H9 (cell line): ENCODE results near the gene TOR3A. TPM values are rescaled to one million over a fixed set of nuclear protein-coding genes. Genes with fewer than 3 reads are reported as not detected.

ENCODE experiments used
- DNase-seq: peaks from one replicate; pipeline ENCODE4 v3.0.0-alpha.2; 2017
- H2AFZ ChIP-seq: one replicate; pipeline ENCODE4 v1.6.1; 2013; ENCODE audit warnings: mild to moderate bottlenecking, low read length, control low read depth, moderate library complexity
- H2AK5ac ChIP-seq: 2 replicates; pipeline ENCODE4 v1.6.1; 2013; ENCODE audit warnings: low read length, control low read depth, mixed read lengths; ENCODE audit not compliant: insufficient read length
- H2BK120ac ChIP-seq: one replicate; pipeline ENCODE4 v1.6.1; 2013; ENCODE audit warnings: low read depth, mild to moderate bottlenecking, low read length, control low read depth, inconsistent platforms; ENCODE audit not compliant: poor library complexity, severe bottlenecking
- H2BK12ac ChIP-seq: 2 replicates; pipeline ENCODE4 v1.6.1; 2013; ENCODE audit warnings: low read length, control low read depth, mixed read lengths, low read depth; ENCODE audit not compliant: insufficient read length
- H2BK15ac ChIP-seq: 2 replicates; pipeline ENCODE4 v1.6.1; 2013; ENCODE audit warnings: low read depth, low read length, control low read depth
- H2BK20ac ChIP-seq: one replicate; pipeline ENCODE4 v1.6.1; 2013; ENCODE audit warnings: low read depth, mild to moderate bottlenecking, low read length, control low read depth, inconsistent platforms; ENCODE audit not compliant: poor library complexity, severe bottlenecking
- H2BK5ac ChIP-seq: 2 replicates; pipeline ENCODE4 v1.6.1; 2013; ENCODE audit warnings: low read length, control low read depth, mixed read lengths; ENCODE audit not compliant: insufficient read length
- H3K14ac ChIP-seq: 2 replicates; pipeline ENCODE4 v1.6.1; 2013; ENCODE audit warnings: low read length, control low read depth; ENCODE audit not compliant: insufficient read depth
- H3K18ac ChIP-seq: 2 replicates; pipeline ENCODE4 v1.6.1; 2013; ENCODE audit warnings: low read depth, mild to moderate bottlenecking, mixed read lengths, low read length, control low read depth; ENCODE audit not compliant: insufficient read length
- H3K23ac ChIP-seq: 2 replicates; pipeline ENCODE4 v1.6.1; 2013; ENCODE audit warnings: low read length, control low read depth, mixed read lengths, low read depth; ENCODE audit not compliant: insufficient read length
- H3K23me2 ChIP-seq: 2 replicates; pipeline ENCODE4 v1.6.1; 2013; ENCODE audit warnings: low read depth, mild to moderate bottlenecking, mixed read lengths, low read length, control low read depth; ENCODE audit not compliant: insufficient read length, poor library complexity, severe bottlenecking
- H3K27ac ChIP-seq: 2 replicates; pipeline ENCODE4 v1.5.1; 2013; ENCODE audit warnings: low read length, control low read depth, mixed read lengths, low read depth; ENCODE audit not compliant: insufficient read length
- H3K27me3 ChIP-seq: 2 replicates; pipeline ENCODE4 v1.6.1; 2013; ENCODE audit warnings: low read length, control low read depth, inconsistent platforms; ENCODE audit not compliant: insufficient read depth
- H3K4ac ChIP-seq: 2 replicates; pipeline ENCODE4 v1.6.1; 2013; ENCODE audit warnings: low read depth, mild to moderate bottlenecking, control low read depth, inconsistent platforms, low read length, moderate library complexity
- H3K4me1 ChIP-seq: 2 replicates; pipeline ENCODE4 v1.6.1; 2013; ENCODE audit warnings: low read length, control low read depth, inconsistent platforms; ENCODE audit not compliant: insufficient read depth
- H3K4me2 ChIP-seq: 2 replicates; pipeline ENCODE4 v1.6.1; 2013; ENCODE audit warnings: low read length, control low read depth, mixed read lengths; ENCODE audit not compliant: insufficient read length, insufficient read depth
- H3K56ac ChIP-seq: 2 replicates; pipeline ENCODE4 v1.6.1; 2013; ENCODE audit warnings: low read depth, mild to moderate bottlenecking, mixed read lengths, low read length, control low read depth; ENCODE audit not compliant: insufficient read length
- H3K79me1 ChIP-seq: 2 replicates; pipeline ENCODE4 v1.6.1; 2013; ENCODE audit warnings: low read depth, mild to moderate bottlenecking, moderate library complexity, low read length, control low read depth, inconsistent platforms; ENCODE audit not compliant: insufficient read depth, poor library complexity, severe bottlenecking
- H3K79me2 ChIP-seq: 2 replicates; pipeline ENCODE4 v1.6.1; 2013; ENCODE audit warnings: low read length, control low read depth, inconsistent platforms; ENCODE audit not compliant: insufficient read depth
- H3K9ac ChIP-seq: 2 replicates; pipeline ENCODE4 v1.6.1; 2013; ENCODE audit warnings: low read length, control low read depth, mixed read lengths; ENCODE audit not compliant: insufficient read length; ENCODE audit errors: extremely low read depth
- H3K9me3 ChIP-seq: one replicate; pipeline ENCODE4 v1.6.1; 2013; ENCODE audit warnings: low read depth, low read length, inconsistent platforms; ENCODE audit not compliant: control insufficient read depth
- H3T11ph ChIP-seq: one replicate; pipeline ENCODE4 v1.6.1; 2013; ENCODE audit warnings: mild to moderate bottlenecking, low read length, control low read depth, inconsistent platforms
- H4K20me1 ChIP-seq: one replicate; pipeline ENCODE4 v1.6.1; 2013; ENCODE audit not compliant: control insufficient read depth, insufficient read length, insufficient read depth
- H4K5ac ChIP-seq: 2 replicates; pipeline ENCODE4 v1.6.1; 2013; ENCODE audit warnings: low read depth, mild to moderate bottlenecking, mixed read lengths, low read length, control low read depth; ENCODE audit not compliant: insufficient read length
- H4K8ac ChIP-seq: replicated peaks from 2 replicates; pipeline ENCODE4 v1.6.1; 2013; ENCODE audit warnings: low read length, control low read depth, mixed read lengths, low read depth; ENCODE audit not compliant: insufficient read length
- H4K91ac ChIP-seq: 2 replicates; pipeline ENCODE4 v1.6.1; 2013; ENCODE audit warnings: low read depth, mild to moderate bottlenecking, moderate library complexity, mixed read lengths, low read length, control low read depth; ENCODE audit not compliant: insufficient read length
- H3K27ac Mint-ChIP-seq, 3 experiments: 2 replicates in 2 of 3; 3 replicates in 1 of 3; pipeline ENCODE4 v1.8.0; 2020 to 2021; ENCODE audit warnings: mixed read lengths in 3 of 3, mild to moderate bottlenecking in 1 of 3, moderate library complexity in 1 of 3
- H3K27me3 Mint-ChIP-seq: 2 replicates; pipeline ENCODE4 v1.8.0; 2021; ENCODE audit warnings: low read depth, mild to moderate bottlenecking, moderate library complexity, mixed read lengths
- H3K36me3 Mint-ChIP-seq, 3 experiments: 2 replicates in 2 of 3; 3 replicates in 1 of 3; pipeline ENCODE4 v1.8.0; 2020 to 2021; ENCODE audit warnings: low read depth in 3 of 3, mixed read lengths in 3 of 3; ENCODE audit not compliant: insufficient read depth in 1 of 3
- H3K4me1 Mint-ChIP-seq, 2 experiments: 2 replicates each; pipeline ENCODE4 v1.8.0; 2020; ENCODE audit warnings: mixed read lengths in 2 of 2
- H3K4me3 Mint-ChIP-seq, 2 experiments: 2 replicates in 1 of 2; 3 replicates in 1 of 2; pipeline ENCODE4 v1.8.0; 2020 to 2021; ENCODE audit warnings: mild to moderate bottlenecking in 2 of 2, mixed read lengths in 2 of 2, moderate library complexity in 1 of 2
- H3K9me3 Mint-ChIP-seq, 2 experiments: 2 replicates in 1 of 2; 3 replicates in 1 of 2; pipeline ENCODE4 v1.8.0; 2020; ENCODE audit warnings: mild to moderate bottlenecking in 2 of 2, mixed read lengths in 2 of 2, moderate library complexity in 1 of 2
- CTCF ChIP-seq: fragments of 200-600 bp; sonication (generic); conservative IDR thresholded peaks from 3 replicates; pipeline ENCODE4 v1.8.0; 2021; ENCODE audit warnings: antibody characterized with exemption, mild to moderate bottlenecking
- WGBS: extraction: QIAGEN DNeasy Blood & Tissue Kit; methylation state at CpG from one replicate; pipeline ENCODE4 v1.1.7; 2013; ENCODE audit warnings: missing lambda C conversion rate, low lambda C conversion rate, mixed read lengths; ENCODE audit not compliant: insufficient read length; ENCODE audit errors: extremely low coverage; 5-methylcytosine and 5-hydroxymethylcytosine counted together
- total RNA-seq: library from RNA; stranded (reverse); gene quantifications from 2 replicates; pipeline ENCODE4 v1.2.1, GENCODE V29; 2021

TOR3A gene
- total RNA-seq, 1 experiment from 2014 or later: 27.3 TPM

- H4K20me1 ChIP-seq: no peaks in the 10 kb centered on the region
Observed at GRCh38 chr1:179087665-179088064, 5.8 kb downstream of the TOR3A start.

More at GRCh38 chr1:179087665-179088064, 5.8 kb downstream of the TOR3A start:
- Histone ChIP-seq H3K27ac (peak overlapping the region; percentile 17), H3K79me1 (no peaks in the 10 kb centered on the region), H3K4ac (no peak overlapping the region), H3K9me3 (no peaks in the 10 kb centered on the region), H2BK12ac (no peak overlapping the region), H3K79me2 (peaks cover 2% of the 10 kb centered on the region; the same call in 1 of the 2 replicates), H3K23ac (no peak overlapping the region), H2BK15ac (no peak overlapping the region), H3K9ac (no peak overlapping the region), H3K27me3 (no peaks in the 10 kb centered on the region), H4K5ac (no peak overlapping the region), H3K18ac (peak overlapping the region; percentile 61), H3K23me2 (peaks cover 5% of the 10 kb centered on the region), H4K8ac (no peak overlapping the region), H2BK20ac (no peak overlapping the region), H3K4me1 (peaks cover 10% of the 10 kb centered on the region; the same call in 1 of the 2 replicates), H3T11ph (no peak overlapping the region), H4K91ac (no peak overlapping the region), H3K14ac (peak overlapping the region; percentile 67; the same call in 1 of the 2 replicates), H3K56ac (no peak overlapping the region), H2BK5ac (no peak overlapping the region), H2BK120ac (no peak overlapping the region), H3K4me2 (peak overlapping the region; percentile 47), H2AK5ac (no peak overlapping the region), H2AFZ (no peak overlapping the region)
- Mint-ChIP-seq H3K36me3 (peaks cover 18 to 39% (median 26%) of the 10 kb centered on the region in 3 experiments; a peak in 6 of 7 replicates), H3K27me3 (no peaks in the 10 kb centered on the region), H3K4me3 (peak overlapping the region; percentile 65 to 68), H3K4me1 (peaks cover 30 to 35% of the 10 kb centered on the region in 2 experiments), H3K9me3 (no peaks in the 10 kb centered on the region), H3K27ac (peak overlapping the region; percentile 70 to 92 (median 90); a peak in 4 of 7 replicates)
- peak; percentile 96 for DNase-seq
- TF ChIP-seq CTCF: no peak
- WGBS: no CpG with 5 or more reads among the region's 11 CpGs
